Measurements from ENCODE around the gene ALDOB.
A peak's percentile ranks its signal among the peaks of the same experiment; 100 is the strongest.

Gene ALDOB

GRCh38 chr9:101398068-101398929 is 37.3 kb downstream of the ALDOB start, which contains the start of the genes MRPL50 and ZNF189 (continued):
- TF ChIP-seq ZNF335 (tag by site-specific recombination; conservative IDR thresholded peaks at IDR 0.05): peak; percentile 93
- TF ChIP-seq YY2 (tag by site-specific recombination; IDR thresholded peaks at IDR 0.05): peak; percentile 78
- no peak for TF ChIP-seq ZNF175 (tag by site-specific recombination; IDR thresholded peaks at IDR 0.05)
- no peak for TF ChIP-seq ZNF133 (tag by site-specific recombination; IDR thresholded peaks at IDR 0.05)
- TF ChIP-seq ZFP3 (tag by site-specific recombination; IDR thresholded peaks at IDR 0.05; ENCODE audit: low read depth): 0 out of 2 replicates have a peak, but pooled peaks have one; percentile 15
- TF ChIP-seq ZNF112 (tag by site-specific recombination; IDR thresholded peaks at IDR 0.05): no peak
- peak; percentile 81 for TF ChIP-seq SP3 (tag by site-specific recombination; IDR thresholded peaks at IDR 0.05)
- TF ChIP-seq PRDM10 (tag by site-specific recombination; IDR thresholded peaks at IDR 0.05): peak; percentile 3; the same call in 1 of the 2 replicates
- TF ChIP-seq, protein P1, sequence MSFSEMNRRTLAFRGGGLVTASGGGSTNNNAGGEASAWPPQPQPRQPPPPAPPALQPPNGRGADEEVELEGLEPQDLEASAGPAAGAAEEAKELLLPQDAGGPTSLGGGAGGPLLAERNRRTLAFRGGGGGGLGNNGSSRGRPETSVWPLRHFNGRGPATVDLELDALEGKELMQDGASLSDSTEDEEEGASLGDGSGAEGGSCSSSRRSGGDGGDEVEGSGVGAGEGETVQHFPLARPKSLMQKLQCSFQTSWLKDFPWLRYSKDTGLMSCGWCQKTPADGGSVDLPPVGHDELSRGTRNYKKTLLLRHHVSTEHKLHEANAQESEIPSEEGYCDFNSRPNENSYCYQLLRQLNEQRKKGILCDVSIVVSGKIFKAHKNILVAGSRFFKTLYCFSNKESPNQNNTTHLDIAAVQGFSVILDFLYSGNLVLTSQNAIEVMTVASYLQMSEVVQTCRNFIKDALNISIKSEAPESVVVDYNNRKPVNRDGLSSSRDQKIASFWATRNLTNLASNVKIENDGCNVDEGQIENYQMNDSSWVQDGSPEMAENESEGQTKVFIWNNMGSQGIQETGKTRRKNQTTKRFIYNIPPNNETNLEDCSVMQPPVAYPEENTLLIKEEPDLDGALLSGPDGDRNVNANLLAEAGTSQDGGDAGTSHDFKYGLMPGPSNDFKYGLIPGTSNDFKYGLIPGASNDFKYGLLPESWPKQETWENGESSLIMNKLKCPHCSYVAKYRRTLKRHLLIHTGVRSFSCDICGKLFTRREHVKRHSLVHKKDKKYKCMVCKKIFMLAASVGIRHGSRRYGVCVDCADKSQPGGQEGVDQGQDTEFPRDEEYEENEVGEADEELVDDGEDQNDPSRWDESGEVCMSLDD (tag by site-specific recombination; IDR thresholded peaks at IDR 0.05): no peak
- no peak for TF ChIP-seq ZNF791 (tag by site-specific recombination; IDR thresholded peaks at IDR 0.05)
- peak; percentile 55 for TF ChIP-seq ZFHX2 (tag by site-specific recombination; conservative IDR thresholded peaks at IDR 0.05)
- TF ChIP-seq, protein P2, sequence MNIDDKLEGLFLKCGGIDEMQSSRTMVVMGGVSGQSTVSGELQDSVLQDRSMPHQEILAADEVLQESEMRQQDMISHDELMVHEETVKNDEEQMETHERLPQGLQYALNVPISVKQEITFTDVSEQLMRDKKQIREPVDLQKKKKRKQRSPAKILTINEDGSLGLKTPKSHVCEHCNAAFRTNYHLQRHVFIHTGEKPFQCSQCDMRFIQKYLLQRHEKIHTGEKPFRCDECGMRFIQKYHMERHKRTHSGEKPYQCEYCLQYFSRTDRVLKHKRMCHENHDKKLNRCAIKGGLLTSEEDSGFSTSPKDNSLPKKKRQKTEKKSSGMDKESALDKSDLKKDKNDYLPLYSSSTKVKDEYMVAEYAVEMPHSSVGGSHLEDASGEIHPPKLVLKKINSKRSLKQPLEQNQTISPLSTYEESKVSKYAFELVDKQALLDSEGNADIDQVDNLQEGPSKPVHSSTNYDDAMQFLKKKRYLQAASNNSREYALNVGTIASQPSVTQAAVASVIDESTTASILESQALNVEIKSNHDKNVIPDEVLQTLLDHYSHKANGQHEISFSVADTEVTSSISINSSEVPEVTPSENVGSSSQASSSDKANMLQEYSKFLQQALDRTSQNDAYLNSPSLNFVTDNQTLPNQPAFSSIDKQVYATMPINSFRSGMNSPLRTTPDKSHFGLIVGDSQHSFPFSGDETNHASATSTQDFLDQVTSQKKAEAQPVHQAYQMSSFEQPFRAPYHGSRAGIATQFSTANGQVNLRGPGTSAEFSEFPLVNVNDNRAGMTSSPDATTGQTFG (tag by site-specific recombination; IDR thresholded peaks at IDR 0.05; ENCODE audit: borderline replicate concordance): no peak
- no peak for TF ChIP-seq ZSCAN23 (tag by site-specific recombination; IDR thresholded peaks at IDR 0.05)
- TF ChIP-seq TCF7L2 (IDR thresholded peaks at IDR 0.05; ENCODE audit: borderline replicate concordance, low read depth, low read length): no peak
- TF ChIP-seq, protein P3, sequence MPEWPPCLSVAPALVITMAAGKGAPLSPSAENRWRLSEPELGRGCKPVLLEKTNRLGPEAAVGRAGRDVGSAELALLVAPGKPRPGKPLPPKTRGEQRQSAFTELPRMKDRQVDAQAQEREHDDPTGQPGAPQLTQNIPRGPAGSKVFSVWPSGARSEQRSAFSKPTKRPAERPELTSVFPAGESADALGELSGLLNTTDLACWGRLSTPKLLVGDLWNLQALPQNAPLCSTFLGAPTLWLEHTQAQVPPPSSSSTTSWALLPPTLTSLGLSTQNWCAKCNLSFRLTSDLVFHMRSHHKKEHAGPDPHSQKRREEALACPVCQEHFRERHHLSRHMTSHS (tag by site-specific recombination; IDR thresholded peaks at IDR 0.05): no peak
- no peak for TF ChIP-seq KLF10 (tag by site-specific recombination; IDR thresholded peaks at IDR 0.05)
- TF ChIP-seq ZNF239 (tag by site-specific recombination; IDR thresholded peaks at IDR 0.05): no peak
- TF ChIP-seq ZNF624 (tag by site-specific recombination; IDR thresholded peaks at IDR 0.05): no peak
- no peak for TF ChIP-seq ZNF626 (tag by site-specific recombination; IDR thresholded peaks at IDR 0.05)
- TF ChIP-seq YY1 (tag by site-specific recombination; IDR thresholded peaks at IDR 0.05): peak; percentile 62
- TF ChIP-seq, protein P4, sequence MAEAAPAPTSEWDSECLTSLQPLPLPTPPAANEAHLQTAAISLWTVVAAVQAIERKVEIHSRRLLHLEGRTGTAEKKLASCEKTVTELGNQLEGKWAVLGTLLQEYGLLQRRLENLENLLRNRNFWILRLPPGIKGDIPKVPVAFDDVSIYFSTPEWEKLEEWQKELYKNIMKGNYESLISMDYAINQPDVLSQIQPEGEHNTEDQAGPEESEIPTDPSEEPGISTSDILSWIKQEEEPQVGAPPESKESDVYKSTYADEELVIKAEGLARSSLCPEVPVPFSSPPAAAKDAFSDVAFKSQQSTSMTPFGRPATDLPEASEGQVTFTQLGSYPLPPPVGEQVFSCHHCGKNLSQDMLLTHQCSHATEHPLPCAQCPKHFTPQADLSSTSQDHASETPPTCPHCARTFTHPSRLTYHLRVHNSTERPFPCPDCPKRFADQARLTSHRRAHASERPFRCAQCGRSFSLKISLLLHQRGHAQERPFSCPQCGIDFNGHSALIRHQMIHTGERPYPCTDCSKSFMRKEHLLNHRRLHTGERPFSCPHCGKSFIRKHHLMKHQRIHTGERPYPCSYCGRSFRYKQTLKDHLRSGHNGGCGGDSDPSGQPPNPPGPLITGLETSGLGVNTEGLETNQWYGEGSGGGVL (tag by site-specific recombination; IDR thresholded peaks at IDR 0.05): no peak
- TF ChIP-seq ZNF473 (tag by site-specific recombination; IDR thresholded peaks at IDR 0.05): no peak
- no peak for TF ChIP-seq ZNF768 (tag by site-specific recombination; IDR thresholded peaks at IDR 0.05)
- TF ChIP-seq KLF17 (tag by site-specific recombination; IDR thresholded peaks at IDR 0.05): no peak
- 0 out of 2 replicates have a peak, but pooled peaks have one; percentile 59 for TF ChIP-seq ZNF501 (tag by site-specific recombination; IDR thresholded peaks at IDR 0.05)
- TF ChIP-seq ZNF10 (tag by site-specific recombination; IDR thresholded peaks at IDR 0.05): no peak
- TF ChIP-seq ZNF658 (tag by site-specific recombination; IDR thresholded peaks at IDR 0.05): no peak
- TF ChIP-seq SP7 (tag by site-specific recombination; IDR thresholded peaks at IDR 0.05): no peak

Data from HEK293 (cell line).